ENCODE results near the gene ARHGAP35. TPM values are rescaled to one million over a fixed set of nuclear protein-coding genes. Genes with fewer than 3 reads are reported as not detected.
"Not testable (repeated sequence)": the region's sequence is repeated elsewhere in the genome, so short reads cannot be mapped to it uniquely, and the experiment has no call there.

The ARHGAP35 gene
- total RNA-seq, 1 donor from 2014 or later = 70.2 TPM

DNA sequence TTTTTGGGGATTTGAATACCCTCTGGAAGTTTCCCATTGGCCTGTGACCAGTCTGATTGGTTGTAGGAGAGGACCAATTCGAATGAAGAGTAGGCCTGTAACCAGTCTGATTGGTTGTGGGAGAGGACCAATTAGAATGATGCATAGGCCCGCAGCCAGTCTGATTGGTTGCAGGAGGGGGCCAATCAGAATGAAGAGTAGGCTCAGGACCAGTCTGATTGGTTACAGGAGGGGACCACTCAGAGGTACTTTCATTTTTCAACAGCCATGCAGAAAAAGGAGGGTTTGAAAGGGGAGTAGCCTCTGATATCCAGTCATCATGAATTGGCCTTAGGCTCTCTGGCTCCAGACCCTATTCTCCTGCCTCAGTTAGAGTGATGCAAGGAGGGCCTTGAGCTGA, 42.0 kb upstream of the ARHGAP35 start:
- no peak for TF ChIP-seq CTCF (IDR thresholded peaks at IDR 0.05)
- Mint-ChIP-seq H3K27ac (ENCODE audit: unreplicated experiment) (no peak overlapping the region), H3K36me3 (ENCODE audit: low read depth) (no peaks in the 10 kb centered on the region), H3K27me3 (ENCODE audit: low read depth) (no peaks in the 10 kb centered on the region), H3K9me3 (ENCODE audit: low read depth) (no peaks in the 10 kb centered on the region), H3K4me3 (ENCODE audit: unreplicated experiment) (no peak overlapping the region), H3K4me1 (ENCODE audit: low read depth) (peaks cover 10% of the 10 kb centered on the region)
- no peak for DNase-seq (ENCODE audit: low spot score)

DNA sequence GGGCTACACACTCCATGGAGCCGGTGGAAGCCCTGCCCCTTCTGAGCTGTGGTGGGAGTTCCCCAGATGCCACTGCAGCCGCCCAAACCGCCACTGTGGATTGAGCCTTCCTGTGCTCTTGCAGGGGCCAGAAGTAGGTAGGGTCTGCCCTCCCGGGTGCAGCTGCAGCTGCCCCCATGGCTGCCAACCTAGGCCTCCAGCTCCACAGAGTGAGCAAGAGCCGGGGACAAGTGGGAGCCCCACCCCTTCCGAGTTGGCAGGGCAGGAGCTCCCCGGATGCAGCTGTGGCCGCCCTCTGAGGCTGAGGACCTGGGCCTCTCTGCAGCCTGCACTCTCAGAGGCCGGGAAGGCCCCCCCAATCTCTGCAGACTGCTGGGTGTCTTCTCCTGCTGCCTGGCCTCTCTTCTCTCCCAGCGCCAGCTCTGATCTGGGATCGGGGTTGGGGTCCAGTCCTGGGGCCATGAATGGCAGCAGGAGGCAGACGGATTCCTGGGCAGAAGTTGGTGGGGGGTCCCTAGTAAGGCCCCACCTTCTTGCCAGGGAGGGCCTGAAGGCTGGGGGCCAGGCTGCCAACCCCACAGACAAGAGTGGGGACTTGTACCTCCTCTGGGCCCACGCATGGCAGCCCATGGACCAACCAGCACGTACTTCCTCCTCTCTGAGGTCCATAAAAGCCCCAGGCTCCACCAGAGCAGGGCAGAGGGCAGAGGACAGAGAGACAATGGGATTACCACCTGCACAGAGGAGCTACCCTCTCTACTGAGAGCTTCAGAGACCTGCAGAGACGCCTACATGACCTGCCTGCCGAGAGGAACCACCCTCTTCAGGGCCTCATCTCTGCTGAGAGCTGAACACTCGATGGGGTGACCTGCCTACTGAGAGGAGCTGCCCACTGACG, 39.0 kb upstream of the ARHGAP35 start:
- no peak for DNase-seq (ENCODE audit: low spot score)
- Mint-ChIP-seq H3K9me3 (ENCODE audit: low read depth) (no peaks in the 10 kb centered on the region), H3K36me3 (ENCODE audit: low read depth) (no peaks in the 10 kb centered on the region), H3K27ac (ENCODE audit: unreplicated experiment) (no peak overlapping the region), H3K27me3 (ENCODE audit: low read depth) (no peaks in the 10 kb centered on the region), H3K4me3 (ENCODE audit: unreplicated experiment) (no peak overlapping the region), H3K4me1 (ENCODE audit: low read depth) (peaks cover 7% of the 10 kb centered on the region)
- no peak for TF ChIP-seq CTCF (IDR thresholded peaks at IDR 0.05)

GRCh38 chr19:46822410-46822787, 38.4 kb upstream of the ARHGAP35 start:
- not testable (repeated sequence) for H3K27ac Mint-ChIP-seq (ENCODE audit: unreplicated experiment); H3K27me3 Mint-ChIP-seq (ENCODE audit: low read depth); H3K36me3 Mint-ChIP-seq (ENCODE audit: low read depth); H3K4me3 Mint-ChIP-seq (ENCODE audit: unreplicated experiment); H3K9me3 Mint-ChIP-seq (ENCODE audit: low read depth); H3K4me1 Mint-ChIP-seq (ENCODE audit: low read depth); DNase-seq (ENCODE audit: low spot score)

DNA sequence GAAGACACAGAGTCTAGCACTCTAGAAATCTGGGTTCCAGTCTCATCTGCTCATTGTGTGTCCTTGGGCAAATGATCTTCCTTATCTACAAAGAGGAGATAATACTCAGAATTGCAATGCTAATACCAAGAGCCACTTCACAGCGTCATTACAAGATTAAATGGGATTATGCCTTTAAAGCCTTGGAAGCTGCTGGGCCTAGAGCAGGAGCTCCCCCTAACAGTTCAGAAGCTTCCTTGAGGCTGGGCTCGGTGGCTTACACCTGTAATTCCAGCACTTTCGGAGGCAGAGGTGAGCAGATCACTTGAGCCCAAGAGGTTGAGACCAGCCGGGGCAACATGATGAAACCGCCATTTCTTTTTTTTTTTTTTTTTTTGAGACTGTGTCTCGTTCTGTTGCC, 37.7 kb upstream of the ARHGAP35 start:
- H3K9me3 Mint-ChIP-seq (ENCODE audit: low read depth) = no peaks in the 10 kb centered on the region
- no peak overlapping the region for H3K27ac Mint-ChIP-seq (ENCODE audit: unreplicated experiment)
- no peaks in the 10 kb centered on the region for H3K27me3 Mint-ChIP-seq (ENCODE audit: low read depth)
- peaks cover 7% of the 10 kb centered on the region for H3K4me1 Mint-ChIP-seq (ENCODE audit: low read depth)
- no peak overlapping the region for H3K4me3 Mint-ChIP-seq (ENCODE audit: unreplicated experiment)
- no peak for TF ChIP-seq CTCF (IDR thresholded peaks at IDR 0.05)
- no peak for DNase-seq (ENCODE audit: low spot score)
- no peaks in the 10 kb centered on the region for H3K36me3 Mint-ChIP-seq (ENCODE audit: low read depth)

DNA sequence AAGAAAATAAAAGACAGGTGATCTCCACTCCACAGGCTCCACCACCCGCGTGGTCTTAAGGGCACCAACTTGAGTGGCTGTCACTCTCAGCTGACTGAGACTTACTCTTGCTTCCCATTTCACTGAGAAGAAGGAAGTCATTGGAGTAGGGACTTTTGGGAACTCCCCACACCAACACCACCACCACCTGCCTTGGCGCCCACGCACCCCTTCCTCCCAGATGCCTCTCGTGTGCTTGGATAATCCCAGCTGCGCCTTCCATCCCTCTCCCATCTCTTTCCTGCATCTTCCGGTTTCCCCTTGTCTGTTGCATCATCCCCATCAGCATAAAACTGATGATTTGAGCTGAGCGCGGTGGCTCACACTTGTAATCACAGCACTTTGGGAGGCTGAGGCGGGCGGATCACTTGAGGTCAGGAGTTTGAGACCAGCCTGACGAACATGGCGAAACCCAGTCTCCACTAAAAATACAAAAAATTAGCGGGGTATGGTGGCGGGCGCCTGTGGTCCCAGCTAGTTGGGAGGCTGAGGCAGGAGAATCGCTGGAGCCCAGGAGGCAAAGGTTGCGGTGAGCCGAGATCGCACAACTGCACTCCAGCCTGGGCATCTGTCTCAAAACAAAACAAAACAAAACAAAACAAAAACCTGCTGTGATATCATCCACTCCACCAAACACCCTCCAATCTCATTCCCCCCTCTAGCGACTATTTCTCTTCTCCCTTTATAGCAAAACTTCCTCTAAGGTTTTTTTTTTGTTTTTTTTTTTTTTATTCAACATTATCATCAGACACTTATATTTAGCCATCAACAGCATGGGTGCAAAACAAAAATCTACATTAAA, 35.7 kb upstream of the ARHGAP35 start:
- no peak for TF ChIP-seq CTCF (IDR thresholded peaks at IDR 0.05)
- no peaks in the 10 kb centered on the region for H3K36me3 Mint-ChIP-seq (ENCODE audit: low read depth)
- H3K27ac Mint-ChIP-seq (ENCODE audit: unreplicated experiment) = no peak overlapping the region
- DNase-seq (ENCODE audit: low spot score) = no peak
- no peak overlapping the region for H3K4me3 Mint-ChIP-seq (ENCODE audit: unreplicated experiment)
- no peaks in the 10 kb centered on the region for H3K9me3 Mint-ChIP-seq (ENCODE audit: low read depth)
- peaks cover 11% of the 10 kb centered on the region for H3K4me1 Mint-ChIP-seq (ENCODE audit: low read depth)
- no peaks in the 10 kb centered on the region for H3K27me3 Mint-ChIP-seq (ENCODE audit: low read depth)

Measured in chondrocyte (in vitro differentiated cells).